ENCODE measurements around the gene DNAI1.

DNAI1 gene

DNA sequence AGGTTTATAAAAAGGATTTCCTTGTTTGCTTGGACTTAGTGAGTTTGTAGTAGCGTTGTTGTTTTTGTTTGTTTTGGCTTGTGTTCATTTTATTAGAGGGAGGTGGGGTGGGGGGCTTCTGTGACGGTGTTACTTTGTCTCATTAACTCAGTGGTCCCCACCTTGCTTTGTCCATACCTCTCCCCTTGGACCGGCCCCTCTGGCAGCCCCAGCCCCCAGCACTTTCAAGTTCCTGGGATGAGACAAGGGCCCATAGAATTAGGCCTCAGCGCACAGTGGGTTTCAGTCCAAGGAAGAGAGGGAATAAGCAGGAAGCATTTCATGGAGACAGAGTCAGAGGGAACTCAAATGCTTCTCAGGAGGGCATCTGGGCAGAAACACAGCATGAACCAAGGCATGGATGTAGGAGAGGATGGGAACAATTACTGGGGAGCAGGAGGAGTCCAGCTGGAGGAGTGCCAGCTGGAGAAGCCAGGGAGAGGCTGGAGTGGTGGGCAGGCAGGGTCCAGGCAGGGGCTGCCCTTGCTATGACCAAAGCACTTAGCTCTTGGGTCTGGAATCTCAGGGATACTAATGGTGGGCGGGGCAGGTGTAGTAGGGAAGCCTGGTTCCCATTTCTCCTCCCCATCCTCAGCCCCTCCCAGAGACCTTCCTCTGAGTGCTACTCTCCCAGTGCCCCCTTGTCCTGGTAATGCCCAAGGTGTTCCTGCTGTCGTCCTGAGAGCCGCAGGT is 87.7 kb downstream of the DNAI1 start:
- DNase-seq (ENCODE audit: low read depth), result no peak

DNA sequence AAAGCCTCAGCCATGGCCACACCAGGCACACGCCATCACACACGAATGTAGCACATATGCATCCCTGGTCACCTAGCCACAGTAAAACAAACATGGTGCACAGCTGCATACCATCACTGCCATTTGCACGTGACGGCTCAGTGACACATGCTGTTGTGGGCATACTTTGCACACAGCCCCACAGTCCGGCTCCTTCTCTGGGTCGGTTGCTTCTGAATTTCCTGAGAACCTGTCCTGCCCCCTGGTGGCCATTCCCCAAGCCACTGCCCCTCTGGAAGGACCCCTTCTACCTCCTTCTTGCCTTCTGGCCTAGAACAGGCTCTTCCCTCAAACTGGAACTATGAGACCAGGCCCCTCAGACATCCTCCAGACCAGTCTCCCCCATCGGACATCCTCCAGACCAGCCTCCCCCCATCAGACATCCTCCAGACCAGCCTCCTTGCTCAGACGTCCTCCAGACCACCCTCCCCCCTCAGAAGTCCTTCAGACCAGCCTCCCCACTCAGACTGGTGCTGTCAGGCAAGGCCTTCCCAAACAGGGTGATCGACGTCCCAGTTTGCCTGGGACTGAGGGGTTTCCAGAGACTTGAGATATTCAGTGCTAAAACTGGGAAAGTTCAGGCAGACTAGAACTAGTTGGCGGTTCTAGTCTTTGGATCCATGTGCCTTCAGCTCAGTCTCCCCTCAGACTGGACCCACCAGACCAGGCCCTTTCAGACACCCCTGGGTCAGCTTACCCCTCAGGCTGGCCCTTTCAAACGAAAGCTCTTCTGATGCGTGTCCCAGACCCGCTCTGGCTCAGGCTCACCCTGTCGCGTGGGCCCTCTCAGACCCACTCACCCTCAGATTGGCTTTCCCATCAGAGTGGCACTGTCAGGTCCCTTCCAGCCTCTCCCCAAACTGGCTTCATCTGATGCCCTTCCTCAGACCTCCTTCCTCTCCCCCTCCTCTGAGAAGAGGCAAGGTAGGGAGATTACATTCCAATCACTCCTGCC is 88.5 kb downstream of the DNAI1 start:
- peak; percentile 74 for DNase-seq (ENCODE audit: low read depth)

DNA sequence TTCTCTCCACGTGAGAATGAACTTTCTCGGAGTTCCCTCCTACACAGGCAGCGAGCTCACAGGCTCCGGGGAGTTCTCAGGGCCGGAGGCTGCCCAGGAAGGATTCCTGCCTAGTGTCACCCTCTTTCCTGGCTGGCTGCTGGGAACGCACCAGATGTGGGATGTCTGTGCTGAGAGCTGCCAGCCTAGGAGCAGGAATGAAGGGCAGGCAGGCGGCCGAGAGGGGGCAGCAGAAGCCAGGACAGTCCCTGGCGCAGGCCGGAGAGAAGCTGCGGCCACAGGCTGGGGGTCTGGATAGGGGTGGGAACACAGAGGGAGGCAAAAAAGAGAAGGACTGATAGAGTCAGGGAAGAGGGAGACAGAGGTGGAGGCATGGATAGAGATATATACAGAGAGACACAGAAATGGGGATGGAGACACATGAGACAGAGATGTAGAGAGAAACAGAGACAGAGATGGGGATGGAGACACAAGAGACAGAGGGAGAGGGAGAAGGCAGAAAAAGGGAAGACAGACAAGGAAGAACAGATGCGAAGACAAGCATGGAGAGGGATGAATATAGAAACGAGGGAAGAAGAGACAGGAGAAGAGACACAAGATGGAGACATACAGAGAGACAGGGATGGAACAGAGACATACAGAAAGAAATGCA is 89.5 kb downstream of the DNAI1 start:
- DNase-seq (ENCODE audit: low read depth), result peak; percentile 30

DNA sequence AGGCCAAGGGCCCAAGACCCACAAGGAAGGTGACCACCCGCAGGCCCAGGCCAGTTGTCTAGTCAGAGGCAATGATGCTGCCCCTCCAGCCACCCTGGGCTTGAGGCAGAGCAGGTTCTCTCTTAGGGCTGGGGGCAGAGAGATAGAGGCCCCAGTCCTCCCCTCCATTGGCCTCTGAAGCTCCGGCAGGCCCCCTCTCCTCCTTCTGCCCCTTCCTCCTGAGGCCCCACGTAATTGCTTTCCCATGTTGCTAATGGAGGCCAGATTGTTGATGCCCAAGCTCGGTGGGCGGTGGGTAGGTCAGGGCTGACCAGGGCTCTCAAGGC is 90.8 kb downstream of the DNAI1 start:
- no peak for DNase-seq (ENCODE audit: low read depth)

DNA sequence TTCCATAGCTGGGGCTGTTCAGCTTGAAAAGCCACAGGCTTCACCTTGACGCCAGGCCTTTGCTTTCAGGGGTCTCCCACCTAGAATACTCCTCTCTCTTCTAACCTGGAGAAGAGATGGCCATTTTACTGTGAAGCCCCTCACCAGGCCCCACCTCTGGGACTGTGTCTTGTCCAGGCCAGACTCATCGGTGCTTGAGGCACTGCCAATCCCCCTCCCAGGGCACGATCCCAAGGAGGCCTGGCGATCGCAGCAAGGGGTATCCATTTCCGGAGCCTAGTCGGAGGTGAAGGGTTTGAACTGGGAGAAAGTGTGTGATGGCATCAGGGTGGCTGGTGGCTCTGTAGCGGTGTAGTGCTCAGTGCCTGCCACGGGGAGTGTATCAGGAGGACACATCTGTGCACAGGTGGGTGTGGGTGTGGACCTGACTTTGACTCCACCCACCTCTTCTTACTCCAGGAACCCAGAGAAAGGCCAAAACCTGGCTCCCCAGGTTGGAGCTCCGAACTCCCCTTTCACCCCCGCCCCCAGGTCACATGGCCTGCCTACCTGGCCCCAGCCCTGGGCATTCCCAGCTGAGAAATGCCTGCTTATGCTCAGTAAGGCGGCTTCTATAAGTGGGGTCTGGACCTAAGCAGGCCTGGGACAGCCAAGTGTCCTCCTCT is 91.5 kb downstream of the DNAI1 start:
- no peak for DNase-seq (ENCODE audit: low read depth)

DNA sequence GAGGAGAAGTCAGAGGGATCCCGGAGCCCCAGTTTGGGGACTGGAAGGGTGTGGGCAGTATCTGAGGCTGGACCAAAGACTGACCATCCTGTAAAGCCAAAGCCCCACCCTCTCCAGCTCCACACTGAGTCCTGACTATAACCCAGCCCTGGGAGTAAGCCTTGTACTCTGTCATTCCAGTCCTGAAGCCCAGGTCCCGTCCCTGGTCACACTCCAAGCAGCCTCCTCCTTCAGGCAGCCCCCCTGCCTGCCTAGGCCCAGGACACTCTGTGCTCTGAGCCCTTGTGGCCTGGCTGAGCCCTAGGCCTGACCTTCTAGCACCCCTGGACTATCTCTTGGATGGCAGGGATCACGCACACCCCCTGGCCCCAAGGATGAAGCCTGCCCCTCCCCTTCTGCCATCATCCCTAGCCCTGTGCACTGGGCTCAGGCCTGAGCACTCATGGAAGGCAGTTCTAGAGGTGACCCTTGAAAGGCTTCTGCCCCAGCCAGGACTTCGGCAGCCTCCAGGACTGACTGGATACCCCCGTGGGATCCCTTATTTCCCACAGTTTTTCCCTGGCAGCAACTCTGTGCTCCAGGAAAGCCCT is 92.2 kb downstream of the DNAI1 start:
- no peak for DNase-seq (ENCODE audit: low read depth)

DNA sequence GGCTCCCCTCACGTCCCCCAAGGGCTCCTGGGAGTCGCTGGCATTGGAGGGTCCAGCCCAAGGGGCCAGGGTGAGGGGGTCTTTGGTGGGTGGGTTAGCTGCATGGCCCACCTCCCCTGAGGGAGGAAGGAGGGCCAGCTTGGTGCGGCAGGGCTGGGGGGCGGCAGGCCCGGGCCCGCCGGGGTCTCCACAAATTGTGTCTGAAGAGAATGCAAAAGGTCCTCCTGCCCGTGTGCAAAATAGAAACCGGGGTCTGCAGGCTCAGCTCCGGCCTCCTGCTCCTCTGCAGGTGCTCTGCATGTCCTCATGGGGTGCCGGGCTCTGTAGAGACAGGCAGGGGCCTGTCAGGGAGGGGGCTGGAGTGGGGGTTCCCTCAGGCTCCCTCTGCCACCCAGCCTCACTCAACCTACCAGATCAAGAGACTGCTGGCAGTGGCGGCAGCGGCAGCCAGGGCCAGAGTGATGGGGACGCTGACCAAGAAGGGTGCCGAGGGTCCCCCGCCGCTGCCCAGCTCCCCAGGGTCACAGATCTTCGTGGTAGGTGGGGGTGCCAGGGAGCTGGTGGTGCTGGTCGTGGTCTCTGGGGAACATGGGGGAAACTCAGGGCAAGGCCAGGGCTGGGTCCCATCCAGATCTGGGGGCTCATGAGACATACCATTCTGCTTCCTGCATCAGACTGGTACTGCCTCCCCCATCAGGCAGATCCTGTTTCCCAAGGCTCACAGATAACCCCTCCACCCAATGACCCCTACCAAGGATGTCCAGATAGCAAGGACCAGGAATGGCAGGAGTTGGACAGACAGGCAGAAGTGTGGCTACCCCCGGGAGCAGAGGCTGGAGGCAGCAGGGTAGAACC is 93.4 kb downstream of the DNAI1 start:
- DNase-seq (ENCODE audit: low read depth), result no peak

DNA sequence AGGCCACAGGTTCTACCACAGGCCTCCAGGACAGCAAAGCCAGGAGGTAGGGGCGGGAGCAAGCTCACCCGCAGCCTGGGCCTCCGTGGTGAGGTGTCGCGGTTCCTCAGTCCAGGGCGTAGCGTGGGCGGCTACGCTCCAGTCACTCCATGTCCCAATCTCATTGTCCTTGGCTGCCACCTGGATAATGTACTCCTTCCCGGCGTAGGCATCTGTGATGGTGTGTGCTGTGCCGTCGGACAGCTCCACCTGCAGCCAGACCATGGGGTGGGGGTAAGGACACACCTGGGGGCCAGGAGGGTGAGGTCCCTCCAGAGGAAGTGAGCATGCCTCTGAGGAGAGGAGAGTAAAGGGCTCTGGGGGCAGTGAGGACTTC is 94.0 kb downstream of the DNAI1 start:
- no peak for DNase-seq (ENCODE audit: low read depth)

DNA sequence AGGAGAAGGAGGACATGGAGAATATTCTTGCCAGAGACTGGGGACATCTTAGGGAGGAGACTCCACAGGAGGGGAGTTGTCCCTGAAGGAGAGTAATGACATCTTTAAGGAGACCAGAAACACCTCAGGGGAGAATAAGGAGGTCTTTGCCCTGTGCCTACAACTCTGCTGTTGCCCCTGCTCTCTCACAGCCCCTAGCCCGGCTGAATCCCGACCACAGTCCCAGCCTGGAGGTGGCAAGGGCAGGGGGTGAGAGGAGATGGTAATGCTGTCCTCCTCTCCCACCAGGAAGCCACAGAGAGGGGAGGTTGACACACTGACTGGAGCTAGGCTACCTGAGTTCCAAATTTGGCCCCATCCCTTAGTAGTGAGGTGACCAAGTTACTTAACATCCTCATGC is 94.4 kb downstream of the DNAI1 start:
- DNase-seq (ENCODE audit: low read depth), result no peak

DNA sequence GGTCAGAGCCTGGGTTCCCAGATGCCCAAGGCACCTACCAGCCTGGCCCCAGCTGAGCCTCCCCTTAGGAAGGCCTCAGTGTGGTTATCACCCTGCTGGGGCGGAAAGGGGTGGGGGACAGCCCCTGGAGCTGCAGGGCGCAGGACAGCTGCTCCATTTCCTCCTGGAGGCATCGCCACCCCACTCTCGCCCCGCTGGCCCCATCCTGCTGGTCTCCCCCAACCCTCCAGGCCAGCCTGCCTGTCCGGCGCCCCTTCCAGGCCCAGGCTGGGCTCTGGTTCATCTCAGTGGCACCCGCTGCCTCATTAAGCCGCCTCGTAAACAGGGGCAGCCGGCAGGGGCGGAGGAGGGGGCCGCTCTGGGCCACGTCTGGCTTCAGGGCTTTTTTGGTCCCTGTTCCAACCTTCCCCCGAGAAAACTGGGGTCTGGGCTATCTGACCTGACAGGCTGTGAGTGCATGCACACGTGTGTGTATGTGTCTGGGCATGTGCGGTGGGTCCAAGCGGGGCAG is 95.0 kb downstream of the DNAI1 start:
- DNase-seq (ENCODE audit: low read depth), result no peak

DNA sequence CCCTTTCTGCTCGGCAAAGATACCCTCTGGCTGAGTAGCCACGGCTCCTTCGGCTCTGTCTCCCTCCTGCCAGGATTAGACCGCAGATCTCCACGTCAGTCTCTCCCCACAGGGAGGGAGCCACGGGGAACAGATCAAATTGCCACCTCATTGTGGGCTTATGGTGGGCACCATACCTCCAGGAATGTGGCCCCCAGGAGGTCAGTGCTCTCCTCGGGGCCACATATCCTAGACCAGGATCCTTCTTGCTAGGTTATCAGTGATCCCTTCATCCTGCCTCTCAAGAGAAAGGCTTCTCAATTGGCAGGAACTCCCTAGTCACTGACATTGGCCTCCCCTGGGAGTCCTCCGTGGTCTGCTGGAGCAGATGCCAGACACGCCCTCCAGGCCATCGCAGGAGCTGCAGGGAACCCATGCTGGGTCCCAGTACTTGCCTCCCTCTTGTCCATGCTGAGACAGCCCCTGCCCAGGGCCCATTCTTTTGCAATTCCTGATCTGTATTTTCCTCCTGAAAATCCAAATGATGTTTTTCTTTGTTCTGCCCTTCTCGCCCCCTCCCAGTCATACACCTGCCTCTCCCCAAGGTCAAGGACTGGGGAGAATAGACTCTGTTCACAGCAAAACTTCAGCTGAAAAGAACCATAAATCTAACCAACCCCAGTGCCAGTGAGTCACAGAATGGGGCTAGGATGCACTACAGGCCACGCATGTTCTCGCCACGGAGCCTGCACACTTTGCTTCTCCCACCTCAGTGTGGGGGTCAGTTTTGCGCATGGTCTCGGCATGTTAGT is 95.8 kb downstream of the DNAI1 start:
- no peak for DNase-seq (ENCODE audit: low read depth)

DNA sequence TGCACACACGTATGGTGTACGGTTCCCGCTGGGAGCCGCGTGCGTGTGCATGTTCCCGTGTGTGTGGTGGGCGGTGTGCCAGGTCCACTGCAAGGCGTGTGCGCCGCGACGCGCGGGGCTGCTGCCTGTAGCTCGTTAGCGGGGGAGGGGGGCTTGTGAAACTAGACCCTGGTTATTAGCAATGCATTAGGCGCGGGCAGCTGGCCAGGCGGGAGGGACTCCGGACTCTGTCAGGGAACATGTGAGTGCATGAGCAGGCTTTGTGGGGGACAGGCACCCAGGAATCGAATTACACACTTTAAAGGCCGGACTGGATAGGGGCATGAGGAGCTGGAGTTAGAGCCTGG is 96.4 kb downstream of the DNAI1 start:
- no peak for DNase-seq (ENCODE audit: low read depth)

DNA sequence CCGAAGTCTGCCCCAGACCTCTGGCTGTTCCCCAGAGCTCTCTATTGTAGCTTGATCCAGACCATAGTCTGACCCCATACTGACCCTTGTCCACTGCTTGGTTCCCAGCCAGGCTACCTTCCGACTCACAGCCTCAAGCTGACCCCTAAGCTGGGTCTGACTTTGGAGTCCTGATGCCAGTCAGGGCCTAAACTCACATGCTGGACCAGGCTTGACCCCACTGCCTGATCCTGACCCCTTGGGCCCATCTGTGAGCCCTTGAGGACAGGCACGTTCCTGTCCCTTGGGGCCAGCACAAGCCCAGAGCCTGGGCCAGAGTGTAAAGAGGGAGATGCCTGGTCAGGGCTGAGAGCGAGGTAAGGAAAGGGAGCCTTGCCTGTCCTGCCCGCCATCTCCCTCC is 96.9 kb downstream of the DNAI1 start:
- no peak for DNase-seq (ENCODE audit: low read depth)

DNA sequence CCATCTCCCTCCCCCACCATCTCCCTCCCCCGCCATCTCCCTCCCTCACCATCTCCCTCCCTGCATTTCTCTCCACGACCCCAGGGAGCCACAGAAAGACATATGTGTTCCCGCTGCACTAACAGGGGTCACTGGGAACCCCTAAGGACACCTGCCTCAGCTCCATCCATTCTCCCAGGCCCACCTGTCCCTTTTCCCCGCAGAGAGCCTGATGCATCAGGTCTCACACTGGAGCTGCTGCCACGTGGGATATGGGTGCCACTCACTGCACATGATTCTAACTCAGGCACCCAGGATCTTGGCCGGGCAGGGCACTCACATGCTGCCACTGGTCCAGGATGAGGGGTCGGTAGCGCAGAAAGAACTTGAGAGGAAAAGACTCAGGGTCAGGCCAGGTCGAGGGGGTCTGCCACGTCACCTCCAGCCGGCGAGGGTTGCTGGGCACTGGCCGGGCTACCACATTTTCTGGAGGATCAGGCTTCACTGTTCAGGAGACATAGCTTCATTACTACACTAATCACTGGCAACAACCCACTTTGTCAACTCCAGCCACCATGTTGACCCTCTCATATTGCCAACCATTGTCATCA is 97.4 kb downstream of the DNAI1 start:
- no peak for DNase-seq (ENCODE audit: low read depth)

DNA sequence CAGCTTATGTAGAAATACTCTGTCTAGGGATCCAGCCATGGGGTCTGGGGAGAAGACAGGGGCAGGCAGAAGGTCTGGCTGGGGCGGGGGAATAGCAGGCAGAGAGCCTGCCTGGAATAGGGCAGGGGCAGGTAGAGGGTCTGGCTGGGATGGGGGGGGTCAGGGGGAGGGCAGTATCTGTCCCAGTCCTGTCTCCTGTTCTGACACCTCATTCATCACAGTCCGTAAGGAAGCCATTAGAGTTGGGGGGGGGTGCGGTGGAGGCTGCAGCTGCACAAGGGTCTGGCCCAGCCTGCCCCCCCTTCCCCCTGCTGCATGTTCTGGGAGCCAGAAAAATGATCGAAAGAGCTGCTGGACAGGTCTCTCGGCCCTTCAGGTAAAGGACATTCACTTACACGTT is 98.3 kb downstream of the DNAI1 start:
- no peak for DNase-seq (ENCODE audit: low read depth)

DNA sequence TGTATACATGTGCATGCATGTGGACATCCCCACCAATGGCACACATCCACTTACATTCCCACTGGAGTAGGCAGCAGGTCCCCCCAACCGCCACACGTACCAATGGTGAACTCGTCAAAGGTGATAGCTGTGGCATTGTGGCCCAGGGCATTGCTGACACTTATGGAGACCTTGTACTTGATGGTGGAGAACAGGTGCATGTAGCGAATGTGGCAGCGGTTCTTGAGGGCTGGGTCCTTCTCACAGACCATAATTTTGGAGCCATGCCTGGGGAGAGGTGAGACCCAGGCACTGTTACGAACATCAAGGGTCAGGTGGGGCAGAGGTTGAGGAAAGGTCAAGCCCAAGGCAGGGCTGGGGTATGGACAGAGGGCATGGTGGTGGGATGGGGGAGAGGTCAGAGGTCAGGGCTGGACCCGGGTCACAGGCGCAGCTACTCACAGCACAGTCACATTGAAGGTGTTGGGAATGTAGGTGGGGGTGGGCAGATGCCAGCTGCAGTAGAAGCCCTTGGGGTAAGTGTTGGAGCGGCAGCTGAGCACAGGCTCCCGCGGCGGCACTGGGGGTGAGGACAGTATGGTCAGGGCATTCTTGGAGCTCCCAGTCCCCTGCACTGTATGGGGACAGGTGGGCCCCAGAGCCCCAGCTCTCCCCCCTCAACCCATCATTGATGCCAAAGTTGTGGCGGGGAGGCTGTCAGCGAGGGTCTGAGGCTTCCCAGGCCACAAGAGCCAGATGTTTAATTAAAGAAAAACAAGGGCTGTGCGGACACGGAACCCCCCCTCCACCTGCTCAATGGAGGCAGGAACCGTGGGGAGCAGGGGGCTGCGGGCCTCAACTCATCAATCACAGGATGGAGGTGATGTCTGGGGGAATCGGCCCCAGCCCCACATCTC is 99.1 kb downstream of the DNAI1 start:
- DNase-seq (ENCODE audit: low read depth), result no peak

DNA sequence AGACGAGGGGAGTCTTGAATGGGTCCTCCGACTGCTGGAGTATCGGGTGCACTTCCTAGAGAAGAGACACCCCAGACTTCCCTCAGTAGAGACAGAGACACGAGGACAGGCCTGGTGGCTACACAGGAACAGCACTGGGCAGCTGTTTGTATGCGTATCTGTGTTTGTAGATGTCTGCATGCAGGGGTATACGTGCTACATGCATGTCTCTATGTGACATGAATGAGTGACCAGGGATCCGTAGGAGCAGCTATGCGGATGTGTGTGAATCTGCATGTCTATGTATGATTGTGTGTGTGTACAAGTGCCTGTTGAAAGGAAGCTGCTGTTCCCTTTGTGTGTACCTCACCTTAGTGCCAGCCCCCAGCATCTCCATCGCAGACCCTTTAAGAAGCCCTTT is 99.8 kb downstream of the DNAI1 start:
- DNase-seq (ENCODE audit: low read depth), result no peak

DNA sequence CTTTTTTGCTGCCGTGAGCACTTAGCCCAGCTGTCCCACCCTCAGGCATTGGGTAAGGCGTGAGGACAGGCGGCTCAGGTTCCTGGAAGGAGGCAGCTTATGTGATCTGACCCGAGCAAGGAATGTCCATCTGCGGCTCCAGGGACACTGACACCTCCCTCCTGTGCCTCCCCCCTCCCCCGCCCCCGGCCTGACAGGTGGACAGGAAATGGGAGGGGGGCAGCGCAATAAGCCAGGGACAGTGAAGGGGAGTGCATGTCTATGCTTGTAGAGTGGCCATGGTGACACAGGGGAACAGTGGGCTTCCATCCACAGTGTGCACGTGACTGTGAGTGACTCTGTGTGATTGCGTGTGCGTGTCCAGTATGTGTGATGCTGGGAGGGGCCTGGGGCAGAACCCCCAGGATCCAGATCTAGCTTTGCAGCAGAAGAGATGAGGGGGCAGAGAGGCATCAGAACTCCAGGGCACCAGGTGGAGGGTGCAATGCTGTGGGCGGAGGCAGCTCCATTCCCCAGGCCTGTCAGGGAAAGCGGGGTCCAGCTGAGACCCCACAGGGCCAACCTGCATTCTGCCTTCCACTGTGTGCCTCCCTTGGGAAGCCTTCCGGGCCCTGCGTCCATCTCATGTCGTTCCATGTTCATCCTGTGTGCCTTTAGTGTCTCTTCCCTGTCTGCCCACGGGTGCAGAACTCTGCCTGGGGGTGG is 100.5 kb downstream of the DNAI1 start:
- DNase-seq (ENCODE audit: low read depth), result no peak
